MG63 (cell line): ENCODE data around the gene GRB7. TPM values are rescaled to one million over a fixed set of nuclear protein-coding genes. Genes with fewer than 3 reads are reported as not detected.

ENCODE experiments used
- DNase-seq: peaks from one replicate; pipeline ENCODE4 v3.0.0-alpha.2; 2020
- H3K27me3 ChIP-seq: fragments of 250-450 bp; sonication (Bioruptor Pico); 2 replicates; pipeline ENCODE4 v1.5.1; 2020; ENCODE audit warnings: mild to moderate bottlenecking, moderate library complexity
- H3K36me3 ChIP-seq: fragments of 250-450 bp; sonication (Bioruptor Pico); 2 replicates; pipeline ENCODE4 v1.5.1; 2020; ENCODE audit warnings: mild to moderate bottlenecking, moderate library complexity
- H3K4me3 ChIP-seq: fragments of 250-450 bp; sonication (Bioruptor Pico); 2 replicates; pipeline ENCODE4 v1.5.1; 2020; ENCODE audit warnings: mild to moderate bottlenecking, moderate library complexity
- H3K9me3 ChIP-seq: fragments of 250-450 bp; sonication (Bioruptor Pico); 2 replicates; pipeline ENCODE4 v1.5.1; 2020; ENCODE audit warnings: mild to moderate bottlenecking, moderate library complexity
- total RNA-seq: library from RNA; depleted of rRNA; stranded (reverse); fragments of >200 nt; shearing (Covaris generic); gene quantifications from 2 replicates; pipeline ENCODE4 v1.2.3, GENCODE V29; 2014; ENCODE audit warnings: low replicate concordance; rRNA removed

GRB7 gene
- total RNA-seq, 1 experiment from 2014 or later: not detected

GRCh38 chr17:39794249-39794970 is 56.7 kb downstream of the GRB7 start:
- H3K9me3 ChIP-seq: no peaks in the 10 kb centered on the region
- H3K4me3 ChIP-seq: no peak overlapping the region
- no peak for DNase-seq
- H3K36me3 ChIP-seq: no peaks in the 10 kb centered on the region
- H3K27me3 ChIP-seq: peaks cover 20% of the 10 kb centered on the region; the same call in 1 of the 2 replicates

Other genes with a start within 250 kb of the GRB7 start
- not detected in 2 replicates for gene NEUROD2, start 130.0 kb upstream of the GRB7 start, total RNA-seq
- not detected in 2 replicates for gene PPP1R1B, start 111.0 kb upstream of the GRB7 start, total RNA-seq
- gene STARD3, start 100.8 kb upstream of the GRB7 start, total RNA-seq: 55.2 and 61.8 TPM in 2 replicates
- 0.07 TPM in 1 of 2 replicates, not detected in the other for gene TCAP, start 72.6 kb upstream of the GRB7 start, total RNA-seq
- gene PNMT, start 69.5 kb upstream of the GRB7 start, total RNA-seq: not detected in 2 replicates
- gene PGAP3, start 49.9 kb upstream of the GRB7 start, total RNA-seq: 9.5 and 29.2 TPM in 2 replicates
- 19.8 and 30.8 TPM in 2 replicates for gene ERBB2, start 37.9 kb upstream of the GRB7 start, total RNA-seq
- gene MIEN1, start 7.4 kb upstream of the GRB7 start, total RNA-seq: 53.8 and 75.4 TPM in 2 replicates
- gene IKZF3, start 126.4 kb downstream of the GRB7 start, total RNA-seq: not detected in 2 replicates
- not detected in 2 replicates for gene ZPBP2, start 130.3 kb downstream of the GRB7 start, total RNA-seq
- gene GSDMB, start 180.7 kb downstream of the GRB7 start, total RNA-seq: 3.9 and 10.9 TPM in 2 replicates
- 54.1 and 80.1 TPM in 2 replicates for gene ORMDL3, start 189.7 kb downstream of the GRB7 start, total RNA-seq
- gene LRRC3C, start 189.8 kb downstream of the GRB7 start, total RNA-seq: not detected in 2 replicates
- not detected in 2 replicates for gene GSDMA, start 225.1 kb downstream of the GRB7 start, total RNA-seq
- gene PSMD3, start 242.9 kb downstream of the GRB7 start, total RNA-seq: 232 and 331 TPM in 2 replicates